SHP77 (cell line): ENCODE results near the gene CPM.

Experiments
- DNase-seq, 2 experiments: peaks; one replicate each; lab custom pipeline; 2025; lab: John Stamatoyannopoulos, UW

Gene CPM

GRCh38 chr12:68904351-68904962 lies 28.5 kb downstream of the CPM start:
- no peak for DNase-seq

- no peak for DNase-seq
These were observed 29.5 kb downstream of the CPM start for GRCh38 chr12:68903511-68903910.

DNA sequence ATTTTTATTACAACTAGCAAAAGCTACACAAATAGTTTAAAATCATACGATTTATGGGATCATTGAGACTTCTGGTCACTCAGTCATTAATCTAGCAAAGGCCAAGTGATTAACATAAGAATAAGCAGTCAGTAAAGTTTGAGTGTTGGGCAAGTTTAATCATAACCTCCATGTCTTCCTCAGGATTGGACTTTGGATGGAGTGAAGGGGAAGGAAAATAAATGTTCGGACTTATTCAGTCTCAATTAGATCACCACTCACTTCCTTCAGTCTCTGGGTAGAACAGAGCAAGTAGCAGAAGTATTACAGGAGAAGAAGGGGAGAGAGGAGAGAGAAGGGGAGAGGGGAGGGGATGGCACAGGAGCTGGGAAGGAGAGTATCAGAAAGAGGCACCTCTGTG lies 31.4 kb downstream of the CPM start:
- DNase-seq, result no peak

DNA sequence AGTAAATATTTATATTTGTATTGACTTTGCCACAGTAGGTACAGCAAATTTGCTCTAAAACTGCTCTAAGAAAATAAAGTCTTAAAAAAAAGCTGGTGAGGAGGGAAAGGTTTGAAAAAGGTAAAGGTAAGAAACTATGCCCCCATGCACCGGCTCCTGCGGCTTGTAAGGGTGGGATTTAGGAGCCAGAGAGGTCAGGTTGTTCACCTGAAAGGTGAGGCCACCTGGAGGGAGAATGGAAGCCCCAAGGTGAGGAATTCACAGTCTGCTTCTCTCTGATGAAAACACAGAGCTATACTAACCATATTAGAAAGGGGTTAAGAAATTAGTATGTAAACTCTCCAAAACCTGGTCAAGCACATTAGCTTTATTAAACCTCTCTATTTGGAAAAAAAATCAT lies 31.8 kb downstream of the CPM start:
- DNase-seq, result no peak

- no peak for DNase-seq
These were observed 32.7 kb downstream of the CPM start for GRCh38 chr12:68900241-68900640.

GRCh38 chr12:68899251-68899771 lies 33.7 kb downstream of the CPM start:
- no peak for DNase-seq

GRCh38 chr12:68896881-68897540 lies 36.0 kb downstream of the CPM start:
- no peak for DNase-seq

DNA sequence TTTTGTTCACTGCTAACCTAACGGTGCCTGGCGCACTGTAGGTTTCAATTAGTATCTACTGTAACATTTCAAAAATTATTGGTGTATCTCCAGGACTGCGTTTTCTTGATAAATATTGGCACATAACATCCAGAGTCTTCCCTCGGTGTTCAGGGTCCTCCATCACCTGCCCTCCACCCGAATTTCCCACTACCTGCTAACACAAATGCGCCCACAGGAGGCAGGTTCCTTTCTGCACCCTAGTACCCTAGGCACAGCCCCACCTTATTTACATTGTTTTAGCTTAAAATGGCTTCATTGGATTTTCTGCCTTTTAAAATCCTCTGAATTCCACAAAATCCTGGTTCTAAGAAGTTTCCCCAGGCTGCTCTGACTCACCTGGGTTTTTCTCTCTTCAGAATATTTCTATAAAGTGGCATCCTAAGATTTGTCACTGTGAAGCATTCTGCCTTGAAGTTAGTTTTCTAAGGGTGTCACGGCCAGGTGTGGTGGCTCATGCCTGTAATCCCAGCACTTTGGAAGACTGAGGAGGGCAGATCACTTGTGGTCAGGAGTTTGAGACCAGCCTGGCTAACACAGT lies 38.6 kb downstream of the CPM start:
- DNase-seq, result no peak

DNA sequence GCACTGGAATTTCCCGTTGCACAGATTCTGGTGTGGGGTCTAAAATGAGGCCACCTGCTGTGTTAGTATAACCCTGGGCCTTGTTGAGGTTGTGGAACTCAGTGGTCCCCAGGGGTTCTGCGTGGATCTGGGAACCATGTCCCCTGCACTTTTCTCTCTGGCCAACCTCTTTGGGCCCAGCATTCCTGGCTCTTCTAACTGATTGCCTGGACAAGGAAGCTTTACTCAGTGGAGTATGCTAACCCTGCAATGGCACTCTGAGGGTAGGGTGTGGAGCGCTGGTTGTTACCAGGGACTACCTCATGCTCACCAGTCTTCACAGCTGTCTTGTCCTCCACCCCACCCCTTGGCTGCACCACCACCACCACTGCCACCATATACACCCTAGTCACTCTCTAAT lies 39.2 kb downstream of the CPM start:
- DNase-seq, result no peak

DNA sequence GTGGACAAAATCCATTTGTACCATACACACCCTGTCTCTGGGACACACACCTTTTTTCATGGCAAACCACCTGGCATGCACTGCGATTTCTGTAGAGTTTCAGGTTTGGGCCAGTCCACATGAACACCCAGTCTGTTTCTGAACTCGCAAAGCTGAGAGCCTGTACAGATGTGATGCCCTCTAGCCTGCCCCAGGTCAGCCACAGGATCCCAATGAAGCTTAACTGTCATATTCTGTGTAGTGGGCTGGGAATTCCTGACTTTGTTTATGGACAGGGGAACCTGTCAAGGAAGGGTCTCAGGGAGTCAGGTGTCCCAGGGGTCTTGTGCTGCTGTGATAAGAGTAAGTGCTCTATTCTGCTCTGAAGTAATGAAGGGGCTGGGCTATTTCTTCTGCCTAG lies 39.8 kb downstream of the CPM start:
- DNase-seq, result no peak

DNA sequence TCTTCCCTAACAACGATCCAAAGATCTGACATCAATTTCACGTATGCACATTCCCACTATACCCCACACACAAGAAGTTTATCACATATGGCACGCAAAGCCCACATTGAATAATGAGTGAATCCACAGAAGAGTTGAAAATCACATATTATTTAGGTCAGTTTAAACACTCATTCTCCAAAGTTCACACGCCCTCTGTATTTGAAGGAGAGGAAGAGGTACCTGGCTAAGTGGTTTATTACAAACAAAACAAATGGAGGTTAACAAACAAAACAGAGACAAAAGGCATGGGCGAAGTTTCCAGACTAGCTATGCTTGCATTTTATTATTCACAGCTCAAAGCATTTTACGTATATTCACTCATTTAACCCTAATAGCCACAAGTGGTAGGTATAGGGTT lies 41.8 kb downstream of the CPM start:
- no peak for DNase-seq

DNA sequence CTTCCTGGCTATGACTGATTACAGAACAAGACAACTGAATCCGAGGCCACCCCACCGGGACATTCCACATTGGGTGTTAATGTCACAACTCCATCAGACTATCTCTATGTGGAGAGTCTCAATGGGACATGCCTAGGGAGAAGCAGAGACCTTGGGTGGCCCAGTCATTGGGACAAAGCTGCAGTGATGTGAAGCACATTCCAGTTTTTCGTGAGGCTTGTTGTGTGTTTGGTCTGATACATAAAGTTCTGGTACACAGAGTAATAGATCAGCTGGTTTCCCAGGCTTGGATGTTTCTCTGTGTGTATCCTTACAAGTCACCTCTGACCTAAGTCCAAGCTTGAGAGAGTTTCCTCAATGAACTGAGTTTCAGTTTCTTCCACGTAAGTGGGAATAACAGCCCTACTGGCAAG lies 42.3 kb downstream of the CPM start:
- no peak for DNase-seq

DNA sequence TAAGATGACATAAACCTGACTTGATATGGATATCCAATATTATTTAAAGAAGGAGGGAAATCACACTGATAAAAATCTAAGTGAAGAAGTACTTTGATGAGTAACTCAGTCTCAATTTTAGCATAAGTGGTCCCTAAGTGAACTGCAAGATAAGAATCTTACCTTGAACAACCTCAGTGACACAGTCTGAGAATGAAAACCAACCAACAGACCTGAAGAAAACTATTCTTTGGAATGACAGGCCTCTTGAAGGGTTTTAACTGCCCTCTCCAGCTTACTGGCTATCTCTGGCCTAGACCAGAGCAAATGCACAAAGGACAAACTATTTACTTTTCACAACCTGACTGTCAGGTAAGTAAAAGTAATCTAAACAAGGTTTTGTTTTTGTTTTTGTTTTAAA lies 44.7 kb downstream of the CPM start:
- DNase-seq, result no peak

DNA sequence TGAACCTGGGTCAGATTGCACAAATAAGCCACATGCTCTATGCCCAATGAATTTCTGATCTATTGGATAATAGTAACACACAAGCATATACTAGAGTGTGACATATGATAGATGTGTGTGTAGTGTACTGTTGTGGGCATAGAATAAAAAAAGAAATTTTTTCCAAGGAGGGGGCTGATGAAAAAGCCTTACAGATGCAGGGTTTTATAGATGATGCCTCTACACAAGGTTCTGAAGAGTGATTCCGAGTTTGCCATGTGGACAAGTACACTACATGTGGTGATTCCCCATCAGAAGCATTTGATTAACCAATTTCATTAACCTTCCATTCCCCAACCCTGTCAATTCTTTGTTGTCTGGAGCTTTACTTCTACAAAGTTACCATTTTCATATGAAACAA lies 45.3 kb downstream of the CPM start:
- no peak for DNase-seq

DNA sequence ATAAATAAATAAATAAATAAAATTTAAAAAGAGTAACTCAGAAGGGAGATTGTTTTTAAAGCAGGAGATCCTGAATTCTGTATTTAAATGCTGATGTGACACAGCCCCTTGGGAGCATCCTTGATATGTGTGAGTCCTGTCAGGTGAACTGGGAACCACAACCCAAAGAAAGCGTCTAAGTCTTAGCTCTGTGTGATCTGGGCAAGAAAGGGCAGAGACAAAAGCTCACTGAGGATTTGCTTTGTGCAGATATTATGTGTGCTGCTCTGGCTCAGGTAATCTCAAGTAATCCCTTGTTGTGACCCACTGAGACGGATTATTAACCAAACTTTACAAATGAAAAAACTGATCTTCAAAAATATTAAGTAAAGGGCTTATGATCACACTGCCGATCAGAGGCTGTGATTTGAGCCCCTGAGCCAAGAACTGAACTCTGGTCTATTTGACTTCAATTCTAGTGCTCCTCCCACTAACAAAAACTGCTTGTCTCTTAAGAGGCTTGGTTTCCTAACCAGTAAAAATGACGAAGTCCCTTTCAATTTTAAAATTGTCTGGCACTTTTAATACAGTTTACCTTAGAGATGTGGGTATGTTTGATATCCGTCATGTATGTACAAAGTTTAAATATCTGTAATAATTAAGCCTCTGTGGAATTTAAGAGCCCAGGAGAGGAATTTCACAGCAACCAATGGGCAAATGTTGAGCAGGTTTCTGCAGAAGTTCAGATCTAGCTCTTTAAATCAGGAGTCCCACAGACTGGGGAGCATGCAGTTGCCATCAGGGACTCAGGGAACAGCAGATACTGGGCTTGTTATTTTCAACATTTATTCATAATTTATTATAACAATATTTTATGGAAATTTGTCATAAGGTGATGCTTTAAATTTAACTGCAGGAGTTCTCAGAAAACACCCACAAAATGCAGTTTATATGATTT lies 46.1 kb downstream of the CPM start:
- DNase-seq, result no peak

- no peak for DNase-seq
These were observed 47.6 kb downstream of the CPM start for GRCh38 chr12:68885381-68885780.

- DNase-seq, result no peak
These were observed 48.7 kb downstream of the CPM start for GRCh38 chr12:68884251-68884650.

GRCh38 chr12:68883151-68883550 lies 49.8 kb downstream of the CPM start:
- no peak for DNase-seq

DNA sequence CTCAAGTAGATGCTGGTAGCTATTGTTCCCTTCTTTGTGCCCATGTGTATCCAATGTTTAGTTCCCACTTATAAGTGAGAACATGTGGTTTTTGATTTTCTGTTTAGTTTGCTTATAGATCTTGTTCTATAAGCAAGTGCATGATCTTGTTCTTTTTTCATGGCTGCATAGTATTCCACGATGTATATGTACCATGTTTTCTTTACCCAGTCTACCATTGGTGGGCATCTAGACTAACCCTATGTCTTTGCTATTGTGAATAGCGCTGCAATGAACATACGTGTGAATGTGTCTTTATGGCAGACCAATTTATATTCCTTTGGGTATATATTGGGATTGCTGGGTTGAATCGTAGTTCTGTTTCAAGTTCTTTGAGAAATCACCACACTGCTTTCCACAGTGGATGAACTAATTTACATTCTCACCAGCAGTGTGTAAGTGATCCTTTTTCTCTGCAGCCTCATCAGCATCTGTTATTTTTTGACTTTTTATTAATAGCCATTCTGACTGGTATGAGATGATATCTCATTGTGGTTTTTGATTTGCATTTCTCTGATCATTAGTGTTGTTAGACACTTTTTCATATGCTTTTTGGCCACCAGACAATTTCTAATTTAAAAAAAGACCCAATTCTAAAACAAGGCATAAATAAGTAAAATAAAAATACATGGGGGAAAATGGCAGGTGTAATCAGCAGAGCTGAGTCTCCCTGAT lies 50.6 kb downstream of the CPM start:
- no peak for DNase-seq

GRCh38 chr12:68880660-68881325 lies 52.2 kb downstream of the CPM start:
- no peak for DNase-seq

- DNase-seq, result no peak
These were observed 54.1 kb downstream of the CPM start for GRCh38 chr12:68878846-68879245.
